Nephron progenitor cell (in vitro differentiated cells): ENCODE measurements around the gene PANK1.

ENCODE experiments used
- DNase-seq: peaks from one replicate; pipeline ENCODE4 v3.0.0; 2021
- H3K27ac Mint-ChIP-seq: 2 replicates; pipeline ENCODE4 v1.8.0; 2021; ENCODE audit warnings: mild to moderate bottlenecking, moderate library complexity, mixed read lengths
- H3K27me3 Mint-ChIP-seq: 2 replicates; pipeline ENCODE4 v1.8.0; 2021; ENCODE audit warnings: mild to moderate bottlenecking, low read depth, mixed read lengths; ENCODE audit not compliant: poor library complexity
- H3K36me3 Mint-ChIP-seq: 2 replicates; pipeline ENCODE4 v1.8.0; 2021; ENCODE audit warnings: low read depth, mixed read lengths
- H3K4me1 Mint-ChIP-seq: 2 replicates; pipeline ENCODE4 v1.8.0; 2021; ENCODE audit warnings: mixed read lengths
- H3K4me3 Mint-ChIP-seq: 2 replicates; pipeline ENCODE4 v1.8.0; 2021; ENCODE audit warnings: mild to moderate bottlenecking, moderate library complexity, mixed read lengths
- H3K9me3 Mint-ChIP-seq: 2 replicates; pipeline ENCODE4 v1.8.0; 2021; ENCODE audit warnings: mild to moderate bottlenecking, moderate library complexity, mixed read lengths
- CTCF ChIP-seq: fragments of 200-600 bp; sonication (generic); IDR thresholded peaks from 2 replicates; pipeline ENCODE4 v1.5.0; 2021; ENCODE audit warnings: antibody characterized with exemption

PANK1 gene

GRCh38 chr10:89634637-89635036 lies 10.4 kb downstream of the PANK1 start:
- Mint-ChIP-seq H3K27ac (no peak overlapping the region), H3K36me3 (peaks cover 63% of the 10 kb centered on the region)
- no peak for TF ChIP-seq CTCF

GRCh38 chr10:89633484-89633883 lies 11.6 kb downstream of the PANK1 start:
- H3K9me3 Mint-ChIP-seq: peaks cover under 1% of the 10 kb centered on the region
- H3K27me3 Mint-ChIP-seq: no peaks in the 10 kb centered on the region
- peaks cover 21% of the 10 kb centered on the region for H3K4me1 Mint-ChIP-seq
- no peak overlapping the region for H3K27ac Mint-ChIP-seq
- H3K4me3 Mint-ChIP-seq: no peak overlapping the region
- peaks cover 56% of the 10 kb centered on the region for H3K36me3 Mint-ChIP-seq
- no peak for DNase-seq
- no peak for TF ChIP-seq CTCF

More at GRCh38 chr10:89634637-89635036, 10.4 kb downstream of the PANK1 start:
- Mint-ChIP-seq H3K4me3 (no peak overlapping the region), H3K9me3 (peaks cover 5% of the 10 kb centered on the region), H3K4me1 (peaks cover 21% of the 10 kb centered on the region), H3K27me3 (no peaks in the 10 kb centered on the region)
- no peak for DNase-seq

- H3K36me3 Mint-ChIP-seq: peaks cover 56% of the 10 kb centered on the region
- no peak for DNase-seq
- no peak overlapping the region for H3K4me3 Mint-ChIP-seq
- no peak overlapping the region for H3K27ac Mint-ChIP-seq
- H3K27me3 Mint-ChIP-seq: no peaks in the 10 kb centered on the region
- no peak for TF ChIP-seq CTCF
- peaks cover 21% of the 10 kb centered on the region for H3K4me1 Mint-ChIP-seq
- H3K9me3 Mint-ChIP-seq: no peaks in the 10 kb centered on the region
Measured at GRCh38 chr10:89632824-89633223, 12.2 kb downstream of the PANK1 start.

GRCh38 chr10:89627830-89628229 lies 17.2 kb downstream of the PANK1 start:
- DNase-seq: no peak
- peaks cover 68% of the 10 kb centered on the region for H3K36me3 Mint-ChIP-seq
- H3K4me1 Mint-ChIP-seq: peaks cover 5% of the 10 kb centered on the region
- H3K27ac Mint-ChIP-seq: no peak overlapping the region
- H3K9me3 Mint-ChIP-seq: peaks cover 22% of the 10 kb centered on the region
- no peak overlapping the region for H3K4me3 Mint-ChIP-seq
- no peak for TF ChIP-seq CTCF
- H3K27me3 Mint-ChIP-seq: peaks cover 4% of the 10 kb centered on the region

- TF ChIP-seq CTCF: no peak
- no peak overlapping the region for H3K4me3 Mint-ChIP-seq
- H3K27me3 Mint-ChIP-seq: peaks cover 4% of the 10 kb centered on the region
- H3K9me3 Mint-ChIP-seq: peaks cover 46% of the 10 kb centered on the region
- peak overlapping the region; percentile 26 for H3K27ac Mint-ChIP-seq
- peaks cover 5% of the 10 kb centered on the region for H3K4me1 Mint-ChIP-seq
- peaks cover 83% of the 10 kb centered on the region for H3K36me3 Mint-ChIP-seq
- DNase-seq: no peak
Measured at GRCh38 chr10:89625041-89625765, 19.8 kb downstream of the PANK1 start.

GRCh38 chr10:89624020-89624419 lies 21.0 kb downstream of the PANK1 start:
- Mint-ChIP-seq H3K9me3 (peaks cover 58% of the 10 kb centered on the region), H3K4me1 (peaks cover 5% of the 10 kb centered on the region), H3K4me3 (no peak overlapping the region), H3K27ac (no peak overlapping the region), H3K27me3 (peaks cover 4% of the 10 kb centered on the region), H3K36me3 (peaks cover 95% of the 10 kb centered on the region)
- TF ChIP-seq CTCF: no peak
- DNase-seq: no peak
